ENCODE measurements around the gene PRPH2. TPM values are rescaled to one million over a fixed set of nuclear protein-coding genes. Genes with fewer than 3 reads are reported as not detected.

The PRPH2 gene
- total RNA-seq, 1 experiment from 2014 or later = 1.0 TPM

DNA sequence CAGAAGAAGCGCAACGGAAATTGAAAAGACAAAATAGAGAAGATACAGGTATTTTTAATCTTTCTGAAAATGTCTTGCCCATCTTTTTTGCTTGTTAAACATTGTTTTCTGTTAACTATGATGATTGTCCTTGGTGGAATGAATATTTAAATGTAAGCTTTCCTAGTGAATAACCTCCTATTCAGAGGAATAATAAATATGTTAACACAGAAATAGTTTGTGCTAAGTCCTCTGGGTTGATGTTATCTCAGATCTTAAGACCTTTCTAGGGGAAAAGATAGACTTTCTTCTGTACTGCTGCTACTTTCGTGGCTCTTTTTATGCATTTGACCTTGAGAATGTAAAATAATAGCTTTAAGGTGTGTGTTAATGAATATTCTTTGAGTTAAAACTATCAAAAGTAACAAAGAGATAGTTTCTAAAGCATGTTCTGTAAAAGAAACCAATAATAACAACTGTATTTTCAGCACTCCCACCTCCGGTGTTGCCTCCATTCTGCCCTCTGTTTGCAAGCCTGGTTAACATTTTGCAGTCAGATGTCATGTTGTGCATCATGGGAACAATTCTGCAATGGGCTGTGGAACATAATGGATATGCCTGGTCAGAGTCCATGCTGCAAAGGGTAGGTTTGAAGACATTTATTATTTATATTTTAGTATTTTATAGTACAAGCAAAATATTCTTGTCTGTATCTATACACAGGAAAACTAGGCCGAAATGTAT lies 70.2 kb downstream of the PRPH2 start (continued):
- no peak for TF ChIP-seq PRRX2 (CRISPR knock-in tag; IDR thresholded peaks at IDR 0.05)

Other genes with a start within 250 kb of the PRPH2 start
- 16.4 to 18.8 TPM (median 17.1 TPM) in 3 replicates for gene UBR2, start 158.6 kb downstream of the PRPH2 start, total RNA-seq (2021)
- gene TBCC, start 23.5 kb upstream of the PRPH2 start, total RNA-seq (2021) = 24.7 to 27.3 TPM (median 25.0 TPM) in 3 replicates
- 9.4 to 10.3 TPM (median 9.7 TPM) in 3 replicates for gene BICRAL, start 59.5 kb upstream of the PRPH2 start, total RNA-seq (2021)
- gene RPL7L1, start 157.0 kb upstream of the PRPH2 start, total RNA-seq (2021) = 91.4 to 107 TPM (median 93.0 TPM) in 3 replicates
- gene PTCRA, start 193.5 kb upstream of the PRPH2 start, total RNA-seq (2021) = not detected in 3 replicates
- 67.0 to 88.7 TPM (median 86.5 TPM) in 3 replicates for gene CNPY3, start 206.9 kb upstream of the PRPH2 start, total RNA-seq (2021)
- 1.6 to 2.7 TPM (median 2.0 TPM) in 3 replicates for gene GNMT, start 238.2 kb upstream of the PRPH2 start, total RNA-seq (2021)